Neural cell (in vitro differentiated cells): ENCODE data around the gene PKN1. TPM values are rescaled to one million over a fixed set of nuclear protein-coding genes. Genes with fewer than 3 reads are reported as not detected.
"Not testable (repeated sequence)": the region's sequence is repeated elsewhere in the genome, so short reads cannot be mapped to it uniquely, and the experiment has no call there.

Experiments
- H2AFZ ChIP-seq: fragments of 200-600, 300-800 bp; sonication (generic), shearing (Covaris generic); 2 replicates; pipeline ENCODE4 v1.6.0; 2014; ENCODE audit warnings: low read depth, mild to moderate bottlenecking, antibody characterized with exemption, low read length, moderate library complexity
- H3F3A ChIP-seq: fragments of 200-600 bp; shearing (Covaris generic); 2 replicates; pipeline ENCODE4 v1.6.1; 2016; ENCODE audit warnings: mild to moderate bottlenecking, moderate library complexity, mixed read lengths, antibody characterized with exemption, low read length; ENCODE audit not compliant: insufficient read depth, poor library complexity, severe bottlenecking
- H3K27ac ChIP-seq: fragments of 200-600, 300-800 bp; sonication (generic), shearing (Covaris generic); 2 replicates; pipeline ENCODE4 v1.5.1; 2014; ENCODE audit warnings: mild to moderate bottlenecking, low read length, moderate library complexity
- H3K27me3 ChIP-seq: fragments of 300-800, 200-600 bp; sonication (generic), shearing (Covaris generic); 2 replicates; pipeline ENCODE4 v1.6.0; 2014; ENCODE audit warnings: mild to moderate bottlenecking, low read depth, low read length, moderate library complexity; ENCODE audit not compliant: insufficient read depth
- H3K36me3 ChIP-seq: fragments of 300-800, 200-600 bp; sonication (generic), shearing (Covaris generic); 2 replicates; pipeline ENCODE4 v1.5.1; 2014; ENCODE audit warnings: mild to moderate bottlenecking, antibody characterized with exemption, low read length, moderate library complexity; ENCODE audit not compliant: insufficient read depth
- H3K4me2 ChIP-seq: fragments of 300-800, 200-600 bp; sonication (generic), shearing (Covaris generic); 2 replicates; pipeline ENCODE4 v1.6.0; 2014; ENCODE audit warnings: mild to moderate bottlenecking, low read length
- H3K4me3 ChIP-seq: fragments of 300-800, 200-600 bp; sonication (generic), shearing (Covaris generic); 2 replicates; pipeline ENCODE4 v1.5.1; 2014; ENCODE audit warnings: mild to moderate bottlenecking, low read length, moderate library complexity
- H3K79me2 ChIP-seq: fragments of 200-600 bp; shearing (Covaris generic); replicated peaks from 2 replicates; pipeline ENCODE4 v1.6.0; 2014; ENCODE audit warnings: mild to moderate bottlenecking, low read length, moderate library complexity; ENCODE audit not compliant: insufficient read depth
- H3K9ac ChIP-seq: fragments of 300-800, 200-600 bp; sonication (generic), shearing (Covaris generic); 2 replicates; pipeline ENCODE4 v1.6.1; 2016; ENCODE audit warnings: mild to moderate bottlenecking, low read length, mixed read lengths
- H3K9me2 ChIP-seq: fragments of 200-600 bp; shearing (Covaris generic); 2 replicates; pipeline ENCODE4 v1.6.1; 2016; ENCODE audit warnings: mild to moderate bottlenecking, low read length, mixed read lengths; ENCODE audit not compliant: insufficient read depth
- H3K9me3 ChIP-seq: fragments of 200-600, 300-800 bp; sonication (generic), shearing (Covaris generic); 2 replicates; pipeline ENCODE4 v1.6.1; 2016; ENCODE audit warnings: mild to moderate bottlenecking, mixed run types, low read length, moderate library complexity, mixed read lengths
- H4K20me1 ChIP-seq: fragments of 200-600 bp; shearing (Covaris generic); 2 replicates; pipeline ENCODE4 v1.6.1; 2016; ENCODE audit warnings: mild to moderate bottlenecking, mixed run types; ENCODE audit not compliant: insufficient read depth
- EP300 ChIP-seq: fragments of 450-650 bp; conservative IDR thresholded peaks from 2 replicates; pipeline ENCODE4 v1.6.1; 2014; ENCODE audit warnings: antibody characterized with exemption, mild to moderate bottlenecking, moderate library complexity; ENCODE audit not compliant: poor library complexity, severe bottlenecking
- EZH2 ChIP-seq: fragments of 200-600, 300-800 bp; shearing (Covaris generic), sonication (generic); IDR thresholded peaks from 2 replicates; pipeline ENCODE4 v1.6.1; 2014; ENCODE audit warnings: antibody characterized with exemption, low read length, borderline replicate concordance, mild to moderate bottlenecking; ENCODE audit not compliant: insufficient read depth, poor library complexity, severe bottlenecking
- MXI1 ChIP-seq: fragments of 450-650 bp; conservative IDR thresholded peaks from 2 replicates; pipeline ENCODE4 v1.6.1; 2014; ENCODE audit warnings: antibody characterized with exemption, mild to moderate bottlenecking; ENCODE audit not compliant: poor library complexity, severe bottlenecking
- POLR2AphosphoS5 ChIP-seq: IDR thresholded peaks from 2 replicates; pipeline ENCODE4 v1.6.1; 2012
- RAD21 ChIP-seq: fragments of 450-650 bp; conservative IDR thresholded peaks from 2 replicates; pipeline ENCODE4 v1.6.1; 2014; ENCODE audit warnings: antibody characterized with exemption, mild to moderate bottlenecking, moderate library complexity
- REST ChIP-seq: IDR thresholded peaks from 2 replicates; pipeline ENCODE4 v1.6.1; 2012; ENCODE audit warnings: borderline replicate concordance
- SMC3 ChIP-seq: fragments of 450-650 bp; conservative IDR thresholded peaks from 2 replicates; pipeline ENCODE4 v1.6.1; 2014; ENCODE audit warnings: antibody characterized with exemption, mild to moderate bottlenecking, moderate library complexity; ENCODE audit not compliant: poor library complexity
- TAF1 ChIP-seq: IDR thresholded peaks from 2 replicates; pipeline ENCODE4 v1.6.1; 2012; ENCODE audit warnings: low read depth
- polyA plus RNA-seq: library from polyadenylated mRNA; depleted of rRNA; stranded (reverse); fragments of >200 nt; gene quantifications from 2 replicates; pipeline ENCODE4 v1.2.3, GENCODE V29; 2014
- TF ChIP-seq, protein P1 (sequence below): fragments of 450-650 bp; IDR thresholded peaks from 2 replicates; pipeline ENCODE4 v1.5.1; 2014; ENCODE audit warnings: antibody characterized with exemption, mild to moderate bottlenecking, moderate library complexity; ENCODE audit not compliant: poor library complexity, severe bottlenecking

Gene PKN1
- polyA plus RNA-seq, 1 donor from 2014 or later, result 64.4 TPM

DNA sequence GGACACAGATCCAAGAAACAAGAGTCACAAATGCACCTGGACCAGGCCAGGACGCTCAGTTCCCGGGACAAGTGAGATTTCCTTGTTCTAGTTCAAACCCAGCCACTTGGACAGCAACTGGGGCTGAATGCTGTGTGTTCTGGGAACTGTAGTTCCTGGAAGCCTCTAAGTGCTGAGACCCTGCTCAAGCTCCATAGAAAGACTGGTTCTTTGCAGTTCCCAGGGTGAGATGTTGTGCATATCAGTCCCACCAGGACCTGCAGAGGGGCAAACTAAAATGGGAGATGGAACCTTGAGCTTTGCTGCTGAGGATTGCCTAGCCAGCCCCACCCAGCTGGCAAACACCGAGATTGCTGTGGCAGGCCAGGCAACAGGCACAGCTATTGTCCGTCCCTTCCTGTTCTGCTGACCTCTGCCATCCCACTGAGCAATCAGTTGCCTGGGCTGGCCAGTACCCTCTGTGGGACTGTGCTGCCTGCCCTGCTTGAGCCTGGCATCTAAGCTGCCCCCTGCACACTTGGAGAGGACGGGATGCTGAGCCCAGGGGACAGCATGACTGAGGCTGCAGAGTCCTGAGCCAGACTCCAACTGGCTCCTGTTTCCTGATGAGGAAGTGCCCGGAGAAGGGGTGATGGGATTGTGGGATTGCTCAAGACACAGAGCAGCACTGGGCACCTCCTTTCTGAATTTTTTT is 64.3 kb downstream of the PKN1 start:
- H3K4me3 ChIP-seq, result no peak overlapping the region
- no peak overlapping the region for H3K4me2 ChIP-seq
- peaks cover 16% of the 10 kb centered on the region for H3K79me2 ChIP-seq
- H3K9me3 ChIP-seq, result no peaks in the 10 kb centered on the region
- no peaks in the 10 kb centered on the region for H3K27me3 ChIP-seq
- peak overlapping the region; percentile 4 for H2AFZ ChIP-seq
- no peaks in the 10 kb centered on the region for H3F3A ChIP-seq
- H4K20me1 ChIP-seq, result no peaks in the 10 kb centered on the region
- no peaks in the 10 kb centered on the region for H3K9me2 ChIP-seq
- no peaks in the 10 kb centered on the region for H3K36me3 ChIP-seq
- peak overlapping the region; percentile 52 for H3K9ac ChIP-seq
- no peak overlapping the region for H3K27ac ChIP-seq
- TF ChIP-seq TAF1 (no peak), MXI1 (no peak), POLR2AphosphoS5 (no peak), RAD21 (no peak)

- Histone ChIP-seq H3K9ac (no peak overlapping the region), H3K79me2 (no peaks in the 10 kb centered on the region)
Measured at GRCh38 chr19:14502334-14503092, 69.4 kb downstream of the PKN1 start.

DNA sequence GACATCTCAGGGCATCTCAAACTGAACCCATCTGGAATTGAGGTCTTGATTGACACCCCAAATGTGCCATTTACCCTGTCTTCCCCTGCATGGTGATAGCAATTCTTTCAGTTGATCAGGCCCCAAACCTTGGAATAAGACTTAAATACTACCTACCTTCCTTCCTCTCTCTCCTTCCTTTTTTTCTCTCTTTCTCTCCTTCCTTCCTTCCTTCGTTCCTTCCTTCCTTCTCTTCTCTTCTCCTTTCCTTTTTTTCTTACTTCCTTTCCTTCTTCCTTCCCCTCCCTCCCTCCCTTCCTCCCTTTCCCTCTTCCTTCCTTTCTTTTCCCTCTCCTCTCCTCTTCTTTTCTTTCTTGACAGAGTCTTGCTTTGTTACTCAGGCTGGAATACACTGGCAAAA is 70.2 kb downstream of the PKN1 start:
- no peaks in the 10 kb centered on the region for H3K9me2 ChIP-seq
- H3K27ac ChIP-seq, result no peak overlapping the region
- no peak overlapping the region for H3K4me2 ChIP-seq
- no peaks in the 10 kb centered on the region for H3K27me3 ChIP-seq
- H3K79me2 ChIP-seq, result no peaks in the 10 kb centered on the region
- H3K4me3 ChIP-seq, result no peak overlapping the region
- no peaks in the 10 kb centered on the region for H3F3A ChIP-seq
- no peaks in the 10 kb centered on the region for H3K36me3 ChIP-seq
- TF ChIP-seq MXI1, result no peak
- no peak for TF ChIP-seq EP300
- TF ChIP-seq RAD21, result no peak
- no peak for TF ChIP-seq SMC3
- no peak for TF ChIP-seq REST
- no peak for TF ChIP-seq TAF1
- TF ChIP-seq, protein P1, sequence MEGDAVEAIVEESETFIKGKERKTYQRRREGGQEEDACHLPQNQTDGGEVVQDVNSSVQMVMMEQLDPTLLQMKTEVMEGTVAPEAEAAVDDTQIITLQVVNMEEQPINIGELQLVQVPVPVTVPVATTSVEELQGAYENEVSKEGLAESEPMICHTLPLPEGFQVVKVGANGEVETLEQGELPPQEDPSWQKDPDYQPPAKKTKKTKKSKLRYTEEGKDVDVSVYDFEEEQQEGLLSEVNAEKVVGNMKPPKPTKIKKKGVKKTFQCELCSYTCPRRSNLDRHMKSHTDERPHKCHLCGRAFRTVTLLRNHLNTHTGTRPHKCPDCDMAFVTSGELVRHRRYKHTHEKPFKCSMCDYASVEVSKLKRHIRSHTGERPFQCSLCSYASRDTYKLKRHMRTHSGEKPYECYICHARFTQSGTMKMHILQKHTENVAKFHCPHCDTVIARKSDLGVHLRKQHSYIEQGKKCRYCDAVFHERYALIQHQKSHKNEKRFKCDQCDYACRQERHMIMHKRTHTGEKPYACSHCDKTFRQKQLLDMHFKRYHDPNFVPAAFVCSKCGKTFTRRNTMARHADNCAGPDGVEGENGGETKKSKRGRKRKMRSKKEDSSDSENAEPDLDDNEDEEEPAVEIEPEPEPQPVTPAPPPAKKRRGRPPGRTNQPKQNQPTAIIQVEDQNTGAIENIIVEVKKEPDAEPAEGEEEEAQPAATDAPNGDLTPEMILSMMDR, result no peak
- TF ChIP-seq EZH2, result no peak
- no peak for TF ChIP-seq POLR2AphosphoS5
- H2AFZ ChIP-seq, result no peak overlapping the region
- H4K20me1 ChIP-seq, result no peaks in the 10 kb centered on the region
- no peak overlapping the region for H3K9ac ChIP-seq
- no peaks in the 10 kb centered on the region for H3K9me3 ChIP-seq

More at GRCh38 chr19:14502334-14503092, 69.4 kb downstream of the PKN1 start:
- no peaks in the 10 kb centered on the region for H3K36me3 ChIP-seq
- no peaks in the 10 kb centered on the region for H3K9me2 ChIP-seq
- no peaks in the 10 kb centered on the region for H4K20me1 ChIP-seq
- H3K27ac ChIP-seq, result no peak overlapping the region
- no peak overlapping the region for H3K4me2 ChIP-seq
- no peak for TF ChIP-seq EP300
- no peak overlapping the region for H3K4me3 ChIP-seq
- no peaks in the 10 kb centered on the region for H3F3A ChIP-seq
- H3K9me3 ChIP-seq, result no peaks in the 10 kb centered on the region
- H3K27me3 ChIP-seq, result no peaks in the 10 kb centered on the region
- H2AFZ ChIP-seq, result no peak overlapping the region

DNA sequence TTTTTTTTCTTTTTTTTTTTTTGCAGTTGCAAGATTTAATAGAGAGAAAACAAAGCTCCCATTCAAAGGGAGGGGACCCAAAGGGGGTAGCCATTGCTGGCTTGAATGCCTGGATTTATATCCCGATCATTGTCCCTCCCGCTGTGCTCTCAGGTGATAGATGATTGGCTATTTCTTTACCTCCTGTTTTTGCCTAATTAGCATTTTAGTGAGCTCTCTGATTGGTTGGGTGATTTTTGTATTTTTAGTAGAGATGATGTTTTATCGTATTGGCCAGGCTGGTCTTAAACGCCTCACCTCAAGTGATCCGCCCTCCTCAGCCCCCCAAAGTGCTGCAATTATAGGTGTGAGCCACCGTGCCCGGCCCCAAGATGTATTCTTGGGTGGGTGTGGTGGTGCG is 71.5 kb downstream of the PKN1 start:
- H3K9me3 ChIP-seq, H2AFZ ChIP-seq, H3K4me3 ChIP-seq, H3K79me2 ChIP-seq, H3K9ac ChIP-seq, H3K36me3 ChIP-seq, H4K20me1 ChIP-seq, H3K27ac ChIP-seq, H3K9me2 ChIP-seq, H3F3A ChIP-seq, H3K27me3 ChIP-seq, H3K4me2 ChIP-seq: not testable (repeated sequence)
